GM19043 (cell line): Measurements from ENCODE around the gene CISD1.
"Not testable (repeated sequence)": the region's sequence is repeated elsewhere in the genome, so short reads cannot be mapped to it uniquely, and the experiment has no call there.

ENCODE experiments used
- ATAC-seq: cut with Tn5 transposase; IDR thresholded peaks from one replicate; pipeline ENCODE4 v1.9.1; 2021; ENCODE audit warnings: low read depth; ENCODE audit not compliant: unreplicated experiment

Gene CISD1

DNA sequence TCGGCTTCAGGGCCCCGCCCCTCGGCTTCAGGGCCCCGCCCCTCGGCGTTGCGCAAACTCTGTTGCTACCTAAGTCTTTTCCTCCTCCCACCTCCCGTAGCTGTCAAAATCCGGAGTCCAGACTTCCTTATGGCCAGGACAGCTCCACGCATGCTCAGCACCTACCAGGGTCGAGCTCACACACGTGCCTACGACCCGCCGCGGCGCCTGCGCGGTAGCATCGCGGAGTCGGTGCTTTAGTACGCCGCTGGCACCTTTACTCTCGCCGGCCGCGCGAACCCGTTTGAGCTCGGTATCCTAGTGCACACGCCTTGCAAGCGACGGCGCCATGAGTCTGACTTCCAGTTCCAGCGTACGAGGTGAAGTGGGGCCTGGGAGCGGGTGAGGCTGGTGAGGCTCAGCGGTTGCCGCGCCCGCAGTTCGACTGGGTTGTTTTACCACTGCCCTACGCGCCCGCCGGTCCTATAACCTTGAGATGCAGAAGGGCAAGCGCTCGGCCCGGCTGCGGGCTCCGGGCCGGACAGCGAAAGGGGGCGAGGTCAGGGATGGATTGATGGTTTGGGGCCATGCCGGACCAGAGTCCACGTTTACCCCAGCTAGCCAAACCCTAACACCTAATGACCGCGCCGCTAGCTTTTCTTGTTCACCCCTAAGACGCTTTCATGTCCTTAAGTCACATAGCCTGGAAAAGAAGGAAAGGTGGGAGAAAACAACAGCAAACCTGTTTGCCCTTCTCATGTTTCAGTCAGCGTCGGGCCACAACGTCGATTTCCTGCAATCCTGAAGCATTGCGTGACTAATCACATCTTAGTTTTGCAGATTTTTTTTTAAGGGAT, at the start of gene CISD1:
Gene CISD1 (plus strand): TSS at position 217 of the 836 bp plus-strand sequence. CDS start 112 bp downstream, at position 329.
- peak; percentile 49 for ATAC-seq

DNA sequence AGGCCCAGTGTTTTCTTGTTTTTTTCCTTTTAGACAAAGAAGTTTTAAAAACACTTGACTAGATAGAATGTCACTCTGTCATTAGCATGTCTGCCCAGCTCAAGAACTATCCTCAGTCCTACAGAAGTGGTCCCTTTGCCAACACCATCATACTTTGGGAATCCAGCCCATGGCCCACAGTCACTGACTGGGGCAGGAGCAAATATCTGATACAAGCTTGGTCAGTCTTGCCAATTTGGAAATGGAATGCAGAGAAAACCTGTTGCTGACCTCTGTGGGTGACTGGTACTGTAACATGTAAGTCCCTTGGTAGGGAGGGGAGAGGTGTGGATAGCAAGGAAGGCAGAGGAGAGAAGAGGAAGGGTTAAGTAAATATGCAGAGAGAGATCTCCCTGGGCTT, 49.1 kb upstream of the CISD1 start:
- ATAC-seq: no peak

GRCh38 chr10:58220769-58221451, 48.1 kb upstream of the CISD1 start:
- ATAC-seq: no peak

DNA sequence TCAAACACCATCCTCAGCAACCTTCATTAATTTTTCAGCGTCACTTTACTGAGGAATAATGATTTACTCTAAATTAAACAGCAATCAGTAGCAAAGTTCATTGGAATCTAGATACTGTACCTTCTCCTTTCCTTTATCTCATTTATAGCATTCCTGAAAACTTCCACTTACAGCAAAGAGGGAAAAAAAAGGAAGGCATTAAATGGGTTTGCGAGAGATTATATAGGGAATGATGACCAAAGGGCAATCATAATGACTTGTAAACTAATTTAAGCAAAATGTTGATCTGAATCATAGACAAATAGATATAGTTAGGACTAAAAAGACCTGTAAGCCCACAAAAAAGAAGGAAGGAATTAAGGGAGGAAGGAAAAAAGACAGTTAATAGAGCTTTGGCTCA, 43.3 kb upstream of the CISD1 start:
- ATAC-seq: no peak

- not testable (repeated sequence) for ATAC-seq
These were observed 39.1 kb upstream of the CISD1 start for GRCh38 chr10:58229856-58230255.

DNA sequence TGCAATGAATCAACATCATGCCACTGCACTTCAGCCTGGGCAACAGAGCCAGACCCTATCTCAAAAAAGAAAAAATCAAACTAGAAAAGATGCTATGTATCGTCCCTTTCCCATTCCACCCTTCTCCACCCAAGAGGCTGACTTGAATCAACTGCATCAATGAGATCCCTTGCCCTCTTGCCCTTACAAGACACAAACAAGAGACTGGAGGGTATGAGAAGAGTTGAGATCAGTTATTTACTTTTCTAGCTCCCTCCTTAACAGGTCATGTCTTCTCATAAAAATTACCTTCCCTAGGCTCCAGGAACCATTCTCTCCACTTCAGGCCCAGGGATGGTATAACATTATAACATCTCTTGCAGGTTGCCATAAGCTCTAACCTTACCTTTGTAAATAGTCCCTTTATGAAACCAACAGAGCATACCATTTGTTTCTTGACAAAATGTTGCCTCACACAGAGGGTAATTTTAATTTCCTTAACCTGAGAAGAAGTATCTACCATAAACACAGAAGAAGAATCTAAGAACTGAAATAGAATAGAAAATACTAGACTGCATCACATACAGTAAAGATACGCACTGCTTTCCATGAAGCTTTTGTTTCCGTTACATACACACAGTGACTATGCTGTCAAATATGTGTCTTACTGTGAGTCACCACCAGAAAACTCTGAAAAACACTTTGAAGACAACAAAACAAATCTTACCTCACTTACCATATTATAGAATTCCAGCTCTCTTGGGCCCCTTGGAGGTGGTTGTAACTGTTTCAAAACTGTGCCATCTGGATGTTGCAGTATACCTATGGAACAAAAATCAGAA, 31.7 kb upstream of the CISD1 start:
- no peak for ATAC-seq

GRCh38 chr10:58239561-58240169, 29.3 kb upstream of the CISD1 start:
- no peak for ATAC-seq

GRCh38 chr10:58240531-58240930, 28.4 kb upstream of the CISD1 start:
- no peak for ATAC-seq

DNA sequence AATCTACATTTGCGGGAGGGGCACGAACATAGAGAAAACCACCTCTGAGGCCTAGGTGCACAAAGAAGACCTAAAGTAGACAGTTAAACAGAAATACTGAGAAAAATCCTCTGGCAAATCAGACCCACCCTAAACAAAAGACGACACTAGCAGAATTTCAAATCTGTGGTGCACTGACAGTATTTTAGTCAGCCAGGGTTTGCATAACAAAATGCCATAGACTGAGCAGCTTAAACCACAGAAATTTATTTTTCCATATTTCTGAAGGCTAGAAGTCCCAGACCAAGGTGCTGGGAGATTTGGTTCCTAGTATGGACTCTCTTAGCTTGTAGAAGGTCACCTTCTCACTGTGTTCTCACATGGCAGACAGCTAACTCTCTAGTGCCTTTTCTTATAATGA, 27.6 kb upstream of the CISD1 start:
- no peak for ATAC-seq

- ATAC-seq: no peak
These were observed 25.7 kb upstream of the CISD1 start for GRCh38 chr10:58243269-58243668.

GRCh38 chr10:58243801-58244200, 25.2 kb upstream of the CISD1 start:
- not testable (repeated sequence) for ATAC-seq

GRCh38 chr10:58244242-58244641, 24.7 kb upstream of the CISD1 start:
- not testable (repeated sequence) for ATAC-seq

DNA sequence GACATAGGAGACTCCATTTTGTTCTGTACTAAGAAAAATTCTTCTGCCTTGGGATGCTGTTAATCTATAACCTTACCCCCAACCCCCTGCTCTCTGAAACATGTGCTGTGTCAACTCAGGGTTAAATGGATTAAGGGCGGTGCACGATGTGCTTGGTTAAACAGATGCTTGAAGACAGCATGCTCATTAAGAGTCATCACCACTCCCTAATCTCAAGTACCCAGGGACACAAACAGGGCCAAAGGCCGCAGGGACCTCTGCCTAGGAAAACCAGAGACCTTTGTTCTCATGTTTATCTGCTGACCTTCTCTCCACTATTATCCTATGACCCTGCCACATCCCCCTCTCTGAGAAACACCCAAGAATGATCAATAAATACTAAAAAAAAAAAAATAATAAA, 24.3 kb upstream of the CISD1 start:
- not testable (repeated sequence) for ATAC-seq

- no peak for ATAC-seq
These were observed 15.8 kb upstream of the CISD1 start for GRCh38 chr10:58253184-58253583.

DNA sequence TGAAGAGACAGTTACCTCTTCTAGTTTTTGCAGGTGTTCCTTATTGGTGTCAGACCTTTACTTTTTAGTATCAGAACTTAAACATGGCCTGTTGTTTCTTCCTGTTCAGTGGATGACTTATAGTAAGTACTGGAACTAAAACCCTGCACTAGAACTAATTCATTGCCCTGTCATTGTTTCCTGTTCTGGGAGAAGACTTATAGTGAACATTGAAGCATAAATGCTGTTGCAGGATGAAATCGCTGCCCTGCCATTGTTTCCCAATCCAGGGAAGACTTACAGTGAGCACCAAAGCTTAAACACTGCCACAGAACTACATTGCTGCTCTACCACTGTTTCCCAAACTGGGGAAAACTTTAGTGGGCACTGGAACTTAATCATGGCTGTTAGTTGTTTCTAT, 14.3 kb upstream of the CISD1 start:
- no peak for ATAC-seq

DNA sequence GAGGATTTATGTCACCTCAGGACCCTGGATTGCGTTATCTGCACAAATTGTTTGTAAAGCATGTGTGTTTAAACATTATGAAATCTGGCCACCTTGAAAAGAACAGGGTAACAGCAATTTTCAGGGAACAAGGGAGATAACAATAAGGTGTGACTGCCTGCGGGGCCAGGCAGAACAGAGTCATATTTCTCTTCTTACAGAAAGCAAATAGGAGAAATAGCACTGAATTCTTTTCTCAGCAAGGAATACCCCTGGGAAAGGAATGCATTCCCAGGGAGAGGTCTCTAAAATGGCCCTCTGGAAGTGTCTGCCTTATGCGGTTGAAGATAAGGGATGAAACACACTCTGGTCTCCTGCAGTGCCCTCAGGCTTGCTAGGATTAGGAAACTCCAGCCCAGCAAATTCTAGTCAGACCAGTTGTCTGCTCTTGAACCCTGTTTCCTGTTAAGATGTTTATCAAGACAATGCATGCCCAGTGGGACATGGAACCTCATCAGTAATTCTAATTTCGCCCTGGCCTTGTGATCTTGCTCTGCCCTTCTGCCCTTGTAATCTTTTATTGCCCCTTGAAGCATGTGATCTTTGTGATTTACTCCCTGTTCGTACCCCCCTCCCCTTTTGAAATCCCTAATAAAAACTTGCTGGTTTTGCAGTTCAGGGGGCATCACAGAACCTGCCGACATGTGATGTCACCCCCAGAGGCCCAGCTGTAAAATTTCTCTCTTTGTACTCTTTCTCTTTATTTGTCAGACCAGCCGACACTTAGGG, 12.8 kb upstream of the CISD1 start:
- ATAC-seq: not testable (repeated sequence)

DNA sequence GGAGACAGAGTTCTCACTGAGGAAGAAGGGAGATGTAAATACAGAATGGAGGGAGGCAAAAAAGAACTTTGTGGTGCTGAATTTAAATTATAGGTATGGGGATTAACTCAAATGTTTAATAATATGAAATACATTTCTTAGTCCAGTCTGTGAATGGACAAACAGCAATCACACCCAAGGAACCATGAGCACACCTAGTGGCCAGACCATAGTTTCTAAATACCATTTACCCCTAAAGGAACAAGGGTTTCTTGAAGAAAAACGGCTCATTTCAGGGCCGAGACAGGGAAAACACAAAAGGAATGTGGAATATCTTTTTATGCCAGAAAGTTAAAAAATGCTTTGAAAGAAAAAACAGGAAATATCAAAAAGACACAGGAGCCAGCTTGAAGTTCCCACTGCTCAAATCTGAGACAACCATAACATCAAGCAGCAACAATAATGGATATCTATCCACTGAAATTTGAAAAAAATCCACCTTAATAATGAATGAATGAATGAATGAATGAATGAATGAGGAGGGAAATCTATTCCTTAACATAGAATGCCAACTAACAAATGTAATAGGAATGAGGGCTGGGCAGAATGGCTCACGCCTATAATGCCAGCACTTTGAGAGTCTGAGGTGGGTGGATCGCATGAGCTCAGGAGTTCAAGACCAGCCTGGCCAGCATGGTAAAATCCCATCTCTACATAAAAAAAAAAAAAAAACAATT, 9.8 kb upstream of the CISD1 start:
- no peak for ATAC-seq

DNA sequence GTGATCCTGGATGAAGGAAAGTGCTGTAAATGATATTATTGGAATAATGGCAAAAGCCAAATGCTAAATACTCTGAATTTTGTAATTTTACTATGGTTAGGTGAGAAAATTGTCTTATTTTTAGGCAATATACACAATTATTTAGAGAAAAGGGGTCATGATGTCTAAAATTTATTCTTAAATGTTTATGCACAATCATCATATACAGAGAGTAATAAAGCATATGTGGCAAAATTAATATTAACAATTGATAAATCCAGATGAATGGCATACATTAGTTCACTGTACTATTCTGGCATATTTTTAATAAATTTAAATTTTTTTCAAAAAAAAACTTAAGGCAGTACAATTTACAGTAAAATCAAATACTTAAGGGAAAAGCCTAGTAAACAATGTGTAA, 8.6 kb upstream of the CISD1 start:
- no peak for ATAC-seq

GRCh38 chr10:58262766-58263165, 6.2 kb upstream of the CISD1 start:
- no peak for ATAC-seq
